Thymus (tissue), 2 donors: Measurements from ENCODE around the gene RAI14. TPM values are rescaled to one million over a fixed set of nuclear protein-coding genes. Genes with fewer than 3 reads are reported as not detected.

Experiments
- polyA plus RNA-seq: library from polyadenylated mRNA; stranded (reverse); fragments of 200-250 nt; gene quantifications from one replicate; pipeline ENCODE4 v1.2.3, GENCODE V29; 2013
- total RNA-seq: library from RNA; stranded (reverse); fragments of 120-200 nt; gene quantifications from one replicate; pipeline ENCODE4 v1.2.4, GENCODE V29; 2013
- donor health status: healthy.

The RAI14 gene
- total and polyA plus RNA-seq, 2 donors: 6.0 to 10.4 TPM

Other genes starting within 250 kb of the RAI14 start
- gene TTC23L, start 182.8 kb downstream of the RAI14 start, total RNA-seq: 0.33 TPM
- gene TTC23L, start 182.8 kb downstream of the RAI14 start, polyA plus RNA-seq: 0.52 TPM